ENCODE data around the gene APC2. TPM values are rescaled to one million over a fixed set of nuclear protein-coding genes. Genes with fewer than 3 reads are reported as not detected.

The APC2 gene
- total RNA-seq, 4 donors from 2014 or later: 0.42 to 1.8 (median 1.2) TPM

- no peak for DNase-seq (ENCODE audit: extremely low spot score)
- Histone ChIP-seq H3K9me3 (no peaks in the 10 kb centered on the region), H3K36me3 (no peaks in the 10 kb centered on the region), H3K27ac (replicated peaks in 1 of 4) (no peak overlapping the region), H3K27me3 (peaks cover 0 to 8% (median 0%) of the 10 kb centered on the region in 4 donors), H3K4me3 (no peak overlapping the region), H3K4me1 (peaks cover 17 to 21% (median 19%) of the 10 kb centered on the region in 4 donors)
- intact Hi-C loops (cut with DNase I): no loop called here
- WGBS: 94% methylated on average over 42 of the region's 56 CpGs
- TF ChIP-seq EP300 (IDR thresholded peaks at IDR 0.05) (no peak), POLR2A (IDR thresholded peaks at IDR 0.05; ENCODE audit: low read depth) (no peak), POLR2AphosphoS5 (IDR thresholded peaks at IDR 0.05) (no peak), CTCF (IDR thresholded peaks at IDR 0.05) (no peak)
Measured at GRCh38 chr19:1486720-1487575, 37.0 kb downstream of the APC2 start.

- Histone ChIP-seq H3K9me3 (no peaks in the 10 kb centered on the region), H3K27ac (replicated peaks in 1 of 4) (no peak overlapping the region), H3K27me3 (peaks cover 0 to 16% (median 0%) of the 10 kb centered on the region in 4 donors), H3K4me1 (peaks cover 17 to 21% (median 19%) of the 10 kb centered on the region in 4 donors), H3K4me3 (no peak overlapping the region), H3K36me3 (no peaks in the 10 kb centered on the region)
- 96% methylated on average over 11 of the region's 40 CpGs for WGBS
- TF ChIP-seq POLR2A (IDR thresholded peaks at IDR 0.05; ENCODE audit: low read depth) (no peak), EP300 (IDR thresholded peaks at IDR 0.05) (no peak), CTCF (IDR thresholded peaks at IDR 0.05) (no peak), POLR2AphosphoS5 (IDR thresholded peaks at IDR 0.05) (no peak)
- no peak for DNase-seq (ENCODE audit: extremely low spot score)
- intact Hi-C loops (cut with DNase I): no loop called here
Measured at GRCh38 chr19:1487576-1488281, 37.8 kb downstream of the APC2 start.

- 95% methylated on average over 11 of the region's 11 CpGs for WGBS
- Histone ChIP-seq H3K36me3 (no peaks in the 10 kb centered on the region), H3K4me1 (peaks cover 17 to 21% (median 19%) of the 10 kb centered on the region in 4 donors), H3K9me3 (no peaks in the 10 kb centered on the region), H3K27ac (replicated peaks in 1 of 4) (no peak overlapping the region), H3K27me3 (peaks cover 0 to 18% (median 0%) of the 10 kb centered on the region in 4 donors), H3K4me3 (no peak overlapping the region)
- TF ChIP-seq POLR2AphosphoS5 (IDR thresholded peaks at IDR 0.05): no peak
- no peak for TF ChIP-seq EP300 (IDR thresholded peaks at IDR 0.05)
- no peak for TF ChIP-seq POLR2A (IDR thresholded peaks at IDR 0.05; ENCODE audit: low read depth)
- TF ChIP-seq CTCF (IDR thresholded peaks at IDR 0.05): no peak
- DNase-seq (ENCODE audit: extremely low spot score): no peak
- intact Hi-C loops (cut with DNase I): no loop called here
Measured at GRCh38 chr19:1488282-1488601, 38.3 kb downstream of the APC2 start.

- intact Hi-C loops (cut with DNase I): no loop called here
- no peaks in the 10 kb centered on the region for H3K36me3 ChIP-seq
- peak overlapping the region; percentile 54 to 75 (median 60) for H3K4me3 ChIP-seq
- no peak for TF ChIP-seq CTCF (IDR thresholded peaks at IDR 0.05)
- H3K4me1 ChIP-seq: peaks cover 17 to 21% (median 19%) of the 10 kb centered on the region in 4 donors
- 44% methylated on average over 19 of the region's 37 CpGs for WGBS
- no peaks in the 10 kb centered on the region for H3K9me3 ChIP-seq
- peak overlapping the region; percentile 76 to 85 (median 82) for H3K27ac ChIP-seq (replicated peaks in 1 of 4)
- H3K27me3 ChIP-seq: peaks cover 0 to 18% (median 0%) of the 10 kb centered on the region in 4 donors
- DNase-seq (ENCODE audit: extremely low spot score): no peak
Measured at GRCh38 chr19:1489463-1490310, 39.8 kb downstream of the APC2 start.
